NCI-H460 (cell line): ENCODE data around the gene CUL9. TPM values are rescaled to one million over a fixed set of nuclear protein-coding genes. Genes with fewer than 3 reads are reported as not detected.

Source experiments
- DNase-seq: peaks from one replicate; pipeline ENCODE4 v3.0.0-alpha.2; 2016; ENCODE audit warnings: low read depth; ENCODE audit errors: extremely low read depth
- total RNA-seq: library from RNA; depleted of rRNA; stranded (reverse); fragments of >200 nt; shearing (Covaris generic); gene quantifications from 2 replicates; pipeline ENCODE4 v1.2.3, GENCODE V29; 2014

Gene CUL9
- total RNA-seq, 1 experiment from 2014 or later: 16.4 TPM

DNA sequence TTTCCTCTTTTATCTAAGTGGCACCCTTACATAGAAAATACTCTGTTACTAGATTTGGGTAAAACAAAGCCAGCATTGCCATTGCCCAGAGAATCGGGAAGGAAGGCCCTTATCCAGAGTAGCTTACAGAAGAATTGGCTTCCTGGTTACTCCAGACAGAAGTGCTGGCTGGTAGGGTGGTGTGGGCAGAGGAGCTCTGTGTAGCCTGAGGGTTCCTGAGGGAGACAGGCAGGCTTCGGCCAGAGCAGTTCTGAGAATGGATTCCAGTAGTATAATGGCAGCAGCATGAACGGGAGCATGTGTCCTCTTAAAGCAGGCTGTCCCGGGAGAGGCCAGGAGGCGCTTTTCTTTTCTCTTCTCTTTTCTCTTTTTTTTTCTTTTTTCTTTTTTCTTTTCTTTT, 11.9 kb downstream of the CUL9 start:
- no peak for DNase-seq

GRCh38 chr6:43196337-43196736, 14.3 kb downstream of the CUL9 start:
- DNase-seq: no peak

DNA sequence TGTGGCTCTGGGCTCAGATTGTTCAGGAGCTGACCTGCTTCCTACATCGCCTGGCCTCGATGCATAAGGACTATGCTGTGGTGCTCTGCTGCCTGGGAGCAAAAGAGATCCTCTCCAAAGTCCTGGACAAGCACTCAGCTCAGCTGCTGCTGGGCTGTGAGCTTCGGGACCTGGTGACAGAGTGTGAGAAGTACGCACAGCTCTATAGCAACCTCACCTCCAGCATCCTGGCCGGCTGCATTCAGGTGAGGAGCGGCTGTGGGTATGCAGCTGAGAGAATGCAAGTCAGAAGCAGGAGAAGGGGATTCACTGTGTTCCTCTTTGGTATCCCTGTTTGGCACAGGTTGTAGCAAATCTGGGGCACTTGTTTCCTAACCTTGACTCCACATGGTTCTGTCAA, 17.9 kb downstream of the CUL9 start:
- DNase-seq: no peak

DNA sequence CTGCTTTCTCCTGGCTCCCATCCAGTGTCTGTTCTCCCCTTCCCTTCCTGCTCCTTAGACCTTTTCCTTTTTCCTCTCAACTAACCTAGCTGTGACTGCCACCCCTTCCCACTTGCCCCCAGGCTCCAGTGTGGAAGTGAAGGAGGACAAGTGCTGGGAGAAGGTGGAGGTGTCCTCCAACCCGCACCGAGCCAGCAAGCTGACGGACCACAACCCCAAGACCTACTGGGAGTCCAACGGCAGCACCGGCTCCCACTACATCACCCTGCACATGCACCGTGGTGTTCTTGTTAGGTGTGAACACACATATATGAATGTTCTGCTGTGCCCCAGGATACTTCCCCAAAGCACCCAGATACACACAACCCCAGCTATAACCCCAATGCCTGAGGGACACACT, 18.5 kb downstream of the CUL9 start:
- no peak for DNase-seq

DNA sequence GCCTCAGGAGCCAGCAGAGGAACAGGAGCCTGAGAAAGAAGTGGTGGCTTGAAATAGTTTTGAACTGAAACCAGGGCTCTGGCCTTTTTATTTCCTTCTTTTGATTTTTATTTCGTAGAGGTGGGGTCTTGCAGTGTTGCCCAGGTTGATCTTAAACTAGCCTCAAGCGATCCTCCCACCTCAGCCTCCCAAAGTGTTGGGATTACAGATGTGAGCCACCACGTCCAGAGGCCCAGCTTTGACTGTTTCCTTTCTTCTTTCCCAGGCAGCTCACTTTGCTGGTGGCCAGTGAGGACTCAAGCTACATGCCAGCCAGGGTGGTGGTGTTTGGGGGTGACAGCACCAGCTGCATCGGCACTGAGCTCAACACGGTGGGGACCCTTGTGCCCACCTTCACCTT, 20.5 kb downstream of the CUL9 start:
- DNase-seq: no peak

- DNase-seq: no peak
These were observed 21.2 kb downstream of the CUL9 start for GRCh38 chr6:43203029-43203717.

DNA sequence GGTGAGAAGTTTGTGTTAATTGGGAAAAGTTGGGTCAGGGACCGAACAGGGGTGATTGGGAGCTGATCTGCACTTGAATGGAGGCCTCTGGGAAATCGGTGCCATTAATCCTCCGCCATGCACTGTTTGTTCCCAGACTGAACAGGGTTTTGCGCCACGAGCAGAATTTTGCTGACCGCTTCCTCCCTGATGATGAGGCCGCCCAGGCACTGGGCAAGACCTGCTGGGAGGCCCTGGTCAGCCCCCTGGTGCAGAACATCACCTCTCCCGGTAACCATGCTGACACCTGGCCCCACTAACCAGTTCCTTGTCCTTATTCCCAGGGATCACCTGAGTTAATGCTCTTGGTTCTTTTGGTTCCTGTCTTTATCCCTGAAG, 21.7 kb downstream of the CUL9 start:
- DNase-seq: no peak

GRCh38 chr6:43204271-43205105, 22.5 kb downstream of the CUL9 start:
- no peak for DNase-seq

DNA sequence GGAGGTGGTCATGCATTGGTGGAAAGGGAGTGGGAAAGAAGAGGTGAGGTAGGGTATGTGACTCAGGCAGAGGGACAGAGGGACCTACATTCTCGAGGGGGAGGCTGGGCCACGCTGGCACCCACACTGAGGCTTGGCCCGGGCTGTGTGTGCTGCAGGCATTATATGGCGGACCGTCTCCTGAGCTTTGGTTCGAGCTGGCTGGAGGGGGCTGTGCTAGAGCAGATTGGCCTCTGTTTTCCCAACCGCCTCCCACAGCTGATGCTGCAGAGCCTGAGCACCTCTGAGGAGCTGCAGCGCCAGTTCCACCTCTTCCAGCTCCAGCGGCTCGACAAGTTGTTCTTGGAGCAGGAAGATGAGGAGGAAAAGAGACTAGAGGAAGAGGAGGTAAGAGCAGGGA, 23.9 kb downstream of the CUL9 start:
- DNase-seq: no peak

GRCh38 chr6:43207286-43207685, 25.3 kb downstream of the CUL9 start:
- DNase-seq: no peak

DNA sequence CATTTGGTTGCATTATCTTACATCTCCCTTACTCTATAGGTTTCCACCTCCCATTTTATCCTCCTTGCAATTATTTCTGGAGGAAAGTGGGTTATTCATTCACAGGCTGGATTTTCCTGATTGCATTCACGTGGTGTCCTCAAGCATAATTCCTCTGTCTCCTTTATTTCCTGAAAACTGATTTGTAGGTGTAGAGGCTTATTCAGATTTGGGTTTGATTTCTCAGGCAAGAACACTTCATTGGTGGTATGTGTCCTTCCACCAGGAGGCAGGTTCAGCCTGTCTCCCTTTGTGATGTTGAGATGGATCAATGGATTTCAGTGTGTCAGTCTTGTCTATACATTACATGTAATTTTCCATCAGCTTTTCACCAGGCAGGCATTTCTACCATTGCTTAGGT, 30.0 kb downstream of the CUL9 start:
- DNase-seq: no peak

DNA sequence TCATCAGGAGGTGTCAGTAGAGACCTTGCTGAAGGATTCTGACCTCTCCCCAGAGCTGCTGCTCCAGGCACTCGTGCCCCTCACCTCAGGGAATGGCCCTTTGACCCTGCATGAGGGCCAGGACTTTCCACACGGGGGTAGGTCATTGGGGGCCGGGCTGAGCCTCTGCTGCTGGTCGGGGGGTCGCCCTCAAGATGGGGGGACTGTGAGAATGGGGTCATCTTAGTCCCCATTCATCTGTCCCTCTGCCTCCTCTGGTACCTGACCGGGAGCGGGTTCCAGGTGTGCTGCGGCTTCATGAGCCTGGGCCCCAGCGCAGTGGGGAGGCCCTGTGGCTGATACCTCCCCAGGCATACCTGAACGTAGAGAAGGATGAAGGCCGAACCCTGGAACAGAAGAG, 31.4 kb downstream of the CUL9 start:
- no peak for DNase-seq

GRCh38 chr6:43215066-43215465, 33.1 kb downstream of the CUL9 start:
- no peak for DNase-seq

GRCh38 chr6:43216200-43216599, 34.2 kb downstream of the CUL9 start:
- DNase-seq: no peak

DNA sequence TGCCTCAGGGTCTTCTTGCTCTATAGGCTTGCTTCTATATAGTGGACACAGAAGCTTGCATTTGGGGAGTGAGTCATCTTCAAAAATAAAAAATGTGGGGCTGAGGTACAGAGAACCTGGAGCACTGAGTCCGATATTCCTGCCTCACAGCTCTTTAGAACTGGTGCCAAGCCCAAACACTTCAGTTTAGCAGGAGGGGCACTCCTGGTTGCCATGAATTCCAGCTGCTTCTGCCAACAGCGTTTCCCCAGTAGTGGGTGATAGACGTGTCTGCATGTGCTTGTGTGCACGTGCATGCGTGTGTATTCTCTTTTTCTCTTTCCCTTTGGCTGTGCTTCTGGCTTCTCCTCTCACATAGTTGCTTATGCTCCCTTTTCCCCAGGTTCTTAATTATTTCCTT, 35.4 kb downstream of the CUL9 start:
- DNase-seq: no peak

GRCh38 chr6:43219119-43219518, 37.1 kb downstream of the CUL9 start:
- no peak for DNase-seq

DNA sequence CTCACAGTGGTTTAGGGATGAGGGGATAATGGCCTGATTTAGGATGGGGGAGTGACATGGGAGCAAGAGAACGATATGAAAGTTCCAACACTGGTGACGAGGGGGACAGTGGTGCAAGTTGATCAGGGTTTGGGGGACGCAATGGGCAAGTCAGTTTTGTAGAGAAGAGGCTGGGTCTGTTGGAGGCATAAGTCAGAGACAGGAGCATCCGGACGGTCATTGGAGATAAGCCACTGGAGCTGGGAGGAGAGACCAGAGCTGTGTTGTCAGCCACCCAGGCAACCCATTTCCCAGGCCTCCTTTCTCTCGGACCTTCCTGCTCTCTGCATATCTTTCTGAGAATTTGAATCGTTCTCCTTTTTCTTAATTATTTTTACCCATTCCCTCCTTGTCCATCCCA, 37.8 kb downstream of the CUL9 start:
- DNase-seq: no peak

DNA sequence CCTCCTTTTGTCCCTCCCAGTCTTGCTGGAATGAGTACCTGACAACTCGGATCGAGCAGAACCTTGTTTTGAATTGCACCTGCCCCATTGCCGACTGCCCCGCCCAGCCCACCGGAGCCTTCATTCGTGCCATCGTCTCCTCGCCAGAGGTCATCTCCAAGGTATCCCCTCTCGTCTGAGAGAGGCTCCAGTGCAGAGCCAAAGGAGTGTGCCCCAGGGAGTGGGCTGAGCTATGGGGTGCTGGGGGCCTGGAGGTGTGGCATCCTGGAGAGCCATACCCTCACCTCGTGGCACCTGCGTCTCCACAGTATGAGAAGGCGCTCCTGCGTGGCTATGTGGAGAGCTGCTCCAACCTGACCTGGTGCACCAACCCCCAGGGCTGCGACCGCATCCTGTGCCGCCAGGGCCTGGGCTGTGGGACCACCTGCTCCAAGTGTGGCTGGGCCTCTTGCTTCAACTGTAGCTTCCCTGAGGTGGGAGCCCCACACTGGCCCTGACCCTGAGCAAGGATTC, 38.5 kb downstream of the CUL9 start:
- no peak for DNase-seq

DNA sequence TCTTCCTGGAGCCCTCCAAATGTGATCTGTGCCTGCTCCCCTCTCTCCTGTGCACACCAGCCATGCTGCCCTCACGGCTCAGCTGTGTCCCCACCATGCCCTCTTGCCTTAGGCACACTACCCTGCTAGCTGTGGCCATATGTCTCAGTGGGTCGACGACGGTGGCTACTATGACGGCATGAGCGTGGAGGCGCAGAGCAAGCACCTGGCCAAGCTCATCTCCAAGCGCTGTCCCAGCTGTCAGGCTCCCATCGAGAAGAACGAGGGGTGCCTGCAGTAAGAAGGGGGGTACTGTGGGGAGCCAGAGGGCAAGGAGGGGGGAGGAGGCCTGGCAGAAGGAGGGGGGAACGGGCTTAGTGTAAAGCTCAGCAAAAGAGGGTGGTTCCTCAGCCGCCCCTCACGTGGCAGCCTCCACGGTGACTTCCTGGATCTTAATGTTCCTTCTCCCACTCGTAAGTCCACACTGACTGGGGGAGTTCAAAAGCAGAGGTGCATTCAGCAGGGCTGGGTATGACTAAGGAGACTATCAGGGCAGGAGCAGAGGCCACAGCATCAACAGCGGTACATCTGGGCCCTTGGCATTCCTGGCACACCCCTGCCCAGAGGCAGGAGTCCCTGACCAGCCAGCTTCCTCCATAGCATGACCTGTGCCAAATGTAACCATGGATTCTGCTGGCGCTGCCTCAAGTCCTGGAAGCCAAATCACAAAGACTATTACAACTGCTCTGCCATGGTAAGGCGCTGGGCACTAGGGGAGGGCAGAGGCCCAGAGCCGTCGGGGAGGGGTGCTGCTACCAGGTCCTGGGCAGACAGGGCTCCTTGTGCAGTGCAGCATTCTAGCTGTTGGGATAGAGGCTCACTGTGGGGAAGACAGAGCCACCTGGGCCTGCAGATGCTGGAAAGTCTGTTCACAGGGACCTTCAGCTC, 39.3 kb downstream of the CUL9 start:
- DNase-seq: no peak

DNA sequence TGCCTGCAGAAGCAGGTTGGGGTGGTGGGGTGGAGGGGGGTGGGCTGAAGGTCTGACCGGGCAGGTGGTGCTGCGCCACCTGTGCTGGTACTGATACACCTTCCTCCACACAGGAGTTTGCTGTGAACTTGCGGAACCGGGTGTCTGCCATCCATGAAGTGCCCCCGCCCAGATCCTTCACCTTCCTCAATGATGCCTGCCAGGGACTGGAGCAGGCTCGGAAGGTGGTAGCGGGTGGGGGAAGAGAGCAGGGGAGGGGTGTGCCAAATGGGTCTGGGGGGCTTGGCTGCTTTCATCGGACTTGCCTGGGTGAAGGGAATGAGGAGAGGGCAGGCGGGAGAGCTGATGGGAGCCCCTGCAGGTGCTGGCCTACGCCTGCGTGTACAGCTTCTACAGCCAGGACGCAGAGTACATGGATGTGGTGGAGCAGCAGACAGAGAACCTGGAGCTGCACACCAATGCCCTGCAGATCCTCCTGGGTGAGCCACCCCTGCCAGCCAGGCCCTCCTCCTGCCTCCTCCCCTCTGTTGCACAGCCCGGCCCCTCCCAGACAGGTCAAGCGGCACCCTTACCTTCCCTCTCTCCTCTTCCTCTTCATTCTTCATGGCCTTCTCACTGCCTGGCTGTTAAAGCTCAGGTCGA, 40.5 kb downstream of the CUL9 start:
- DNase-seq: no peak

- no peak for DNase-seq
These were observed 41.2 kb downstream of the CUL9 start for GRCh38 chr6:43223175-43223574.
